GM12878 (cell line): ENCODE measurements around the gene GCLM. TPM values are rescaled to one million over a fixed set of nuclear protein-coding genes. Genes with fewer than 3 reads are reported as not detected.

Experiments
- ATAC-seq: fragments of 200-7000 bp; cut with Tn5 transposase; 3 replicates; pipeline ENCODE4 v1.9.1; 2020; ENCODE audit warnings: mild to moderate bottlenecking, moderate library complexity
- BruUV-seq: library from RNA; stranded (reverse); fragments of 400-500 nt; replicated peaks from 2 replicates; lab custom pipeline; 2021; lab: Mats Ljungman, UMichigan
- CTCF ChIA-PET: fragments of 300-600 bp; sonication (Branson Sonifier 250); formaldehyde crosslinking; extraction: SDS; loops from one replicate; lab custom pipeline; 2021; ENCODE audit warnings: inconsistent platforms; lab: Yijun Ruan, JAX
- POLR2A ChIA-PET: fragments of 350-600 bp; formaldehyde crosslinking; extraction: SDS; loops from one replicate; lab custom pipeline; 2021; ENCODE audit warnings: inconsistent platforms; lab: Charles Lee
- RAD21 ChIA-PET: fragments of 300-600 bp; sonication (Branson Sonifier 250); formaldehyde crosslinking; loops from one replicate; lab custom pipeline; 2023; ENCODE audit warnings: antibody characterized with exemption; ENCODE audit not compliant: unreplicated experiment; lab: Charles Lee
- SMC1A ChIA-PET: fragments of 300-600 bp; sonication (Branson Sonifier 250); formaldehyde crosslinking; loops from one replicate; lab custom pipeline; 2023; ENCODE audit not compliant: unreplicated experiment, uncharacterized antibody; lab: Charles Lee
- DNase-seq: peaks from one replicate; pipeline ENCODE4 v3.0.0-alpha.2; 2011; ENCODE audit warnings: low read depth, low spot score
- FAIRE-seq: peaks from 3 replicates; lab custom pipeline; 2011; peaks lifted over from hg19 to GRCh38; lab: Jason Lieb, UNC
- H2AFZ ChIP-seq: 2 replicates; pipeline ENCODE4 v1.6.0; 2011; ENCODE audit warnings: low read depth, low read length, control low read depth; ENCODE audit not compliant: control insufficient read depth
- H3K27ac ChIP-seq: 2 replicates; pipeline ENCODE4 v1.5.1; 2011; ENCODE audit warnings: control low read depth; ENCODE audit not compliant: control insufficient read depth, insufficient read depth
- H3K27me3 ChIP-seq, 2 experiments: replicated peaks in 1 of 2; 2 replicates each; pipeline versions ENCODE4 v1.6.0 to v1.6.1; 2011; ENCODE audit warnings: low read length in 1 of 2; ENCODE audit not compliant: control insufficient read depth in 2 of 2, insufficient read depth in 2 of 2
- H3K36me3 ChIP-seq, 2 experiments: 2 replicates each; pipeline ENCODE4 v1.5.1; 2011; ENCODE audit warnings: low read length in 1 of 2; ENCODE audit not compliant: control insufficient read depth in 2 of 2, insufficient read depth in 2 of 2
- H3K4me1 ChIP-seq: 2 replicates; pipeline ENCODE4 v1.6.1; 2011; ENCODE audit warnings: mild to moderate bottlenecking, low read length, moderate library complexity, mixed read lengths; ENCODE audit not compliant: control insufficient read depth, insufficient read depth
- H3K4me2 ChIP-seq: 2 replicates; pipeline ENCODE4 v1.6.0; 2011; ENCODE audit warnings: control low read depth; ENCODE audit not compliant: control insufficient read depth, insufficient read depth
- H3K4me3 ChIP-seq: fragments of 200-600 bp; sonication (generic); 2 replicates; pipeline ENCODE4 v1.5.1; 2016
- H3K79me2 ChIP-seq: 2 replicates; pipeline ENCODE4 v1.6.0; 2011; ENCODE audit warnings: low read length; ENCODE audit not compliant: control insufficient read depth, insufficient read depth
- H3K9ac ChIP-seq: 2 replicates; pipeline ENCODE4 v1.8.0; 2011; ENCODE audit warnings: low read length, control low read depth, mixed read lengths; ENCODE audit not compliant: control insufficient read depth, insufficient read depth
- H3K9me3 ChIP-seq: replicated peaks from 3 replicates; pipeline ENCODE4 v1.5.1; 2011; ENCODE audit warnings: mild to moderate bottlenecking, low read length; ENCODE audit not compliant: control insufficient read depth, insufficient read depth
- H4K20me1 ChIP-seq: 2 replicates; pipeline ENCODE4 v1.6.0; 2011; ENCODE audit not compliant: control insufficient read depth, insufficient read depth
- BRCA1 ChIP-seq: IDR thresholded peaks from 2 replicates; pipeline ENCODE4 v1.6.1; 2011; ENCODE audit warnings: low read depth, low read length, improper control_type of control experiment
- CHD4 ChIP-seq: fragments of 200-600 bp; sonication (generic); IDR thresholded peaks from 2 replicates; pipeline ENCODE4 v1.6.1; 2016; ENCODE audit warnings: mild to moderate bottlenecking
- EED ChIP-seq: sonication (generic); IDR thresholded peaks from 2 replicates; pipeline ENCODE4 v1.6.1; 2016; ENCODE audit warnings: antibody characterized with exemption, low read depth
- MTA2 ChIP-seq: fragments of 450-650 bp; IDR thresholded peaks from 2 replicates; pipeline ENCODE4 v1.6.1; 2016; ENCODE audit warnings: low read depth, mild to moderate bottlenecking, moderate library complexity
- RAD51 ChIP-seq: fragments of 450-650 bp; IDR thresholded peaks from 2 replicates; pipeline ENCODE4 v1.6.1; 2016; ENCODE audit warnings: moderate library complexity, mild to moderate bottlenecking, inconsistent platforms
- SREBF2 ChIP-seq: IDR thresholded peaks from 2 replicates; pipeline ENCODE4 v1.6.1; 2012; ENCODE audit warnings: mild to moderate bottlenecking, low read length
- ZNF24 ChIP-seq: fragments of 450-650 bp; IDR thresholded peaks from 2 replicates; pipeline ENCODE4 v1.6.1; 2017; ENCODE audit warnings: antibody characterized with exemption, mild to moderate bottlenecking
- WGBS: methylation state at CpG from one replicate; pipeline ENCODE4 v1.1.6; 2016; ENCODE audit warnings: low lambda C conversion rate; ENCODE audit not compliant: insufficient replicate concordance, insufficient coverage; ENCODE audit errors: missing lambda C conversion rate; 5-methylcytosine and 5-hydroxymethylcytosine counted together
- in situ Hi-C: fragments of 300-500 bp; cut with MboI; formaldehyde crosslinking; loops from 9 replicates; pipeline ENCODE4 v1.14.3; 2018; ENCODE audit warnings: mixed read lengths
- intact Hi-C: fragments of 100-400 bp; cut with micrococcal nuclease; formaldehyde crosslinking; loops from one replicate; pipeline ENCODE4 v1.14.2; 2022; ENCODE audit not compliant: unreplicated experiment
- polyA plus RNA-seq, 11 experiments: library from polyadenylated mRNA; depleted of rRNA in 4 of 11; unstranded in 6 of 11; stranded (reverse) in 5 of 11; fragments of >200 nt; fragmentation: Nextera tagmentation in 4 of 11; fragmentation: Illumina TruSeq in 1 of 11; extraction: Ambion mirVana in 4 of 11; extraction: Trizol in 1 of 11; gene quantifications; 1 replicate in 1 of 11; 2 replicates in 10 of 11; pipeline versions ENCODE4 v1.2.1 to v1.2.3, GENCODE V29; 2011 to 2016; ENCODE audit warnings: inconsistent platforms in 2 of 11, missing spikeins in 2 of 11, low read depth in 1 of 11
- total RNA-seq, 4 experiments: library from RNA; depleted of rRNA in 3 of 4; stranded (reverse); fragments of >200 nt in 3 of 4; fragmentation: Illumina TruSeq in 1 of 4; extraction: Trizol in 1 of 4; gene quantifications; 2 replicates each; pipeline versions ENCODE4 v1.2.1 to v1.2.3, GENCODE V29; 2013 to 2021

GCLM gene
- total and polyA plus RNA-seq, 10 of the 15 experiments (the other 5 are each of a cell fraction or from before 2014, with no cell fraction given) = 2.6 to 17.3 (median 6.9) TPM

DNA sequence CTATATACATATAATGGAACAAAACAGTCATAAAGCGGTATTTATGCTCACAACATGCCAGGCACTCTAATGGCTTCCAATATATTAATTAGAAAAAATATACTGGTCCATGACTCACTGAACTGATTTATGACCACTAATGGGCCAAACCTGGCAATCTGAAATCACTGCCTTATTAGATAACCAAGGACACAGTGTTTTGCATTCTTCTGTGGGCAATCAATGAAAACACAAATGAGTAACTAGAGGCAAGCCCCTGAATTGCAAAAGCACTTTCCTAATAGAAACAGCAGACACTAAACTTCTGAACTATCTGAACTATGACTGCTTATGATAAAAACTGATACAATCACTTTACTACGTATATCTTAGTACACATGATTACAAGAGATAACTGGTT, 3.5 kb downstream of the GCLM start:
- FAIRE-seq = no peak
- peaks cover 37% of the 10 kb centered on the region for H3K79me2 ChIP-seq
- SMC1A ChIA-PET = no interaction called here
- RAD21 ChIA-PET = no interaction called here
- H3K4me3 ChIP-seq = no peak overlapping the region
- CTCF ChIA-PET = no interaction called here
- no peaks in the 10 kb centered on the region for H4K20me1 ChIP-seq
- intact Hi-C loops = no loop called here
- 100% methylated on average over 2 of the region's 2 CpGs for WGBS
- no peak overlapping the region for H3K9ac ChIP-seq
- POLR2A ChIA-PET = no interaction called here
- no TSS peak for BruUV-seq
- peak overlapping the region; percentile 47; the same call in 1 of the 2 replicates for H3K4me2 ChIP-seq
- no peak for DNase-seq
- H3K4me1 ChIP-seq = no peaks in the 10 kb centered on the region; the same call in 1 of the 2 replicates
- in situ Hi-C loops = no loop called here
- H3K27me3 ChIP-seq = no peaks in the 10 kb centered on the region
- H3K27ac ChIP-seq = no peak overlapping the region
- no peaks in the 10 kb centered on the region for H3K9me3 ChIP-seq
- 0 out of 4 replicates have a peak, but pooled peaks cover 0 to 4% of the 10 kb centered on the region in 2 experiments for H3K36me3 ChIP-seq
- ATAC-seq = peak; percentile 21
- TF ChIP-seq SREBF2 (no peak), MTA2 (peak; percentile 60)
- no peak overlapping the region for H2AFZ ChIP-seq

DNA sequence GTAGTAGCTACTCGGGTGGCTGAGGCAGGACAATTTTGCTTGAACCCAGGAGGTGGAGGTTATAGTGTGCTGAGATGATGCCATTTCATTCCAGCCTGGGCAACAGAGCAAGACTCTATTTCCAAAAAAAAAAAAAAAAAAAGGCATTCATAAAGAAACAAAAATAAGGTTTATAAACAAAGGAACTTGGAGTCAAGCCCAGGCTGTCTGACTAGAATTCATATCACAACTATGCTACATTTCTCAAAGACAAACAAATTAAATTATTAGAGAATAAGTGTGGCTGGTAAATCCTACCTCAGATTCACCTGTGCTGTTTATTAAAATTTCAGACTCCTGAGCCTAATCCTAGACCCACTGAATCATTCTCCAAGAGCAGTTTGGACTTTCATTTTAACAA, 4.2 kb downstream of the GCLM start:
- intact Hi-C loops (no loop called here), in situ Hi-C loops (no loop called here)
- Histone ChIP-seq H3K36me3 (0 out of 4 replicates have a peak, but pooled peaks cover 0 to 4% of the 10 kb centered on the region in 2 experiments), H3K27me3 (no peaks in the 10 kb centered on the region), H3K79me2 (peaks cover 37% of the 10 kb centered on the region), H3K9ac (no peak overlapping the region), H3K4me3 (no peak overlapping the region), H4K20me1 (no peaks in the 10 kb centered on the region), H3K27ac (no peak overlapping the region), H3K4me2 (peak overlapping the region; percentile 34), H3K4me1 (no peaks in the 10 kb centered on the region; the same call in 1 of the 2 replicates), H2AFZ (no peak overlapping the region), H3K9me3 (no peaks in the 10 kb centered on the region)
- POLR2A ChIA-PET = interaction anchor here (0.8 to 1.0 kb wide), 2 partner anchors 24 to 25 kb away, joined by 3 read pairs; no protein-coding TSS in a partner anchor
- BruUV-seq = no TSS peak
- no peak for ATAC-seq
- RAD21 ChIA-PET = interaction anchor here (0.8 to 1.0 kb wide), 2 partner anchors 54 to 59 kb away, joined by 3 to 4 read pairs; no protein-coding TSS in a partner anchor
- no peak for DNase-seq
- SMC1A ChIA-PET = interaction anchor here (0.6 to 1.5 kb wide), 4 partner anchors 10 to 481 kb away, joined by 3 to 5 read pairs (median 3); partner anchors contain the start of gene DNTTIP2
- FAIRE-seq = no peak
- CTCF ChIA-PET = interaction anchor here (0.6 to 0.8 kb wide), 3 partner anchors 33 to 276 kb away, joined by 3 read pairs; no protein-coding TSS in a partner anchor
- 100% methylated on average over 1 of the region's 1 CpG for WGBS
- TF ChIP-seq ZNF24 (no peak), RAD51 (no peak), EED (no peak), BRCA1 (no peak), CHD4 (no peak)
